HL-60 (cell line): ENCODE results near the gene SFXN4.

Experiments
- DNase-seq, 2 experiments: peaks; one replicate each; pipeline ENCODE4 v3.0.0-alpha.2; 2010 to 2020; ENCODE audit warnings: low read depth in 1 of 2, low spot score in 1 of 2
- H3K27ac ChIP-seq: fragments of 250-450 bp; sonication (Bioruptor Pico); replicated peaks from 2 replicates; pipeline ENCODE4 v1.5.1; 2020; ENCODE audit warnings: mild to moderate bottlenecking, moderate library complexity
- H3K27me3 ChIP-seq: fragments of 250-450 bp; sonication (Bioruptor Pico); 2 replicates; pipeline ENCODE4 v1.5.1; 2021; ENCODE audit warnings: mild to moderate bottlenecking, moderate library complexity; ENCODE audit not compliant: insufficient read depth, poor library complexity, severe bottlenecking
- H3K4me3 ChIP-seq: replicated peaks from 2 replicates; pipeline ENCODE4 v1.5.1; 2011; ENCODE audit warnings: mild to moderate bottlenecking, control low read depth, low read length; ENCODE audit not compliant: insufficient read depth
- GABPA ChIP-seq: IDR thresholded peaks from 2 replicates; pipeline ENCODE4 v1.6.1; 2012; ENCODE audit warnings: low read depth
- POLR2AphosphoS5 ChIP-seq: IDR thresholded peaks from 2 replicates; pipeline ENCODE4 v1.6.1; 2012; ENCODE audit warnings: low read depth
- SPI1 ChIP-seq: IDR thresholded peaks from 2 replicates; pipeline ENCODE4 v1.6.1; 2012; ENCODE audit warnings: low read depth, mild to moderate bottlenecking, borderline replicate concordance
- TF ChIP-seq, protein P1 (sequence below): IDR thresholded peaks from one replicate; pipeline ENCODE4 v1.5.1; 2011; ENCODE audit warnings: low read length, control low read depth, inconsistent platforms; ENCODE audit not compliant: insufficient read depth
- TF ChIP-seq, protein P2 (sequence below): IDR thresholded peaks from 2 replicates; pipeline ENCODE4 v1.6.1; 2012; ENCODE audit warnings: low read depth; ENCODE audit not compliant: insufficient replicate concordance

The SFXN4 gene

DNA sequence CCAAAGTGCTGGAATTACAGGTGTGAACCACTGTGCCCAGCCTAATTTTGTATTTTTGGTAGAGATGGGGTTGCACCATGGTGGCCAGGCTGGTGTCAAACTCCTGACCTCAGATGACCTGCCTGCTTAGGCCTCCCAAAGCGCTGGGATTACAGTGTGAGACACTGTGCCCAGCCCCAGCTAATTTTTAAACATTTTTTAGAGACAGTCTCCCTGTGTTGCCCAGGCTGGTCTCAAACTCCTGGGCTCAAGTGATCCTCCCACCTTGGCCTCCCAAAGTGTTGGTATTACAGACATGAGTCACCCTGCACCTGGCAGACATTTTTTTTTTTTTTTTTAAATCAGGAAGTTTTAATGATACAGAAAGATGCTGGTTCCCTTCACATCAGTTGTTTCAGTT is 46.1 kb downstream of the SFXN4 start:
- no peak for DNase-seq
- Histone ChIP-seq H3K27me3 (no peaks in the 10 kb centered on the region), H3K27ac (no peak overlapping the region), H3K4me3 (no peak overlapping the region)
- TF ChIP-seq, protein P1, sequence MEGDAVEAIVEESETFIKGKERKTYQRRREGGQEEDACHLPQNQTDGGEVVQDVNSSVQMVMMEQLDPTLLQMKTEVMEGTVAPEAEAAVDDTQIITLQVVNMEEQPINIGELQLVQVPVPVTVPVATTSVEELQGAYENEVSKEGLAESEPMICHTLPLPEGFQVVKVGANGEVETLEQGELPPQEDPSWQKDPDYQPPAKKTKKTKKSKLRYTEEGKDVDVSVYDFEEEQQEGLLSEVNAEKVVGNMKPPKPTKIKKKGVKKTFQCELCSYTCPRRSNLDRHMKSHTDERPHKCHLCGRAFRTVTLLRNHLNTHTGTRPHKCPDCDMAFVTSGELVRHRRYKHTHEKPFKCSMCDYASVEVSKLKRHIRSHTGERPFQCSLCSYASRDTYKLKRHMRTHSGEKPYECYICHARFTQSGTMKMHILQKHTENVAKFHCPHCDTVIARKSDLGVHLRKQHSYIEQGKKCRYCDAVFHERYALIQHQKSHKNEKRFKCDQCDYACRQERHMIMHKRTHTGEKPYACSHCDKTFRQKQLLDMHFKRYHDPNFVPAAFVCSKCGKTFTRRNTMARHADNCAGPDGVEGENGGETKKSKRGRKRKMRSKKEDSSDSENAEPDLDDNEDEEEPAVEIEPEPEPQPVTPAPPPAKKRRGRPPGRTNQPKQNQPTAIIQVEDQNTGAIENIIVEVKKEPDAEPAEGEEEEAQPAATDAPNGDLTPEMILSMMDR, result no peak
- TF ChIP-seq, protein P2, sequence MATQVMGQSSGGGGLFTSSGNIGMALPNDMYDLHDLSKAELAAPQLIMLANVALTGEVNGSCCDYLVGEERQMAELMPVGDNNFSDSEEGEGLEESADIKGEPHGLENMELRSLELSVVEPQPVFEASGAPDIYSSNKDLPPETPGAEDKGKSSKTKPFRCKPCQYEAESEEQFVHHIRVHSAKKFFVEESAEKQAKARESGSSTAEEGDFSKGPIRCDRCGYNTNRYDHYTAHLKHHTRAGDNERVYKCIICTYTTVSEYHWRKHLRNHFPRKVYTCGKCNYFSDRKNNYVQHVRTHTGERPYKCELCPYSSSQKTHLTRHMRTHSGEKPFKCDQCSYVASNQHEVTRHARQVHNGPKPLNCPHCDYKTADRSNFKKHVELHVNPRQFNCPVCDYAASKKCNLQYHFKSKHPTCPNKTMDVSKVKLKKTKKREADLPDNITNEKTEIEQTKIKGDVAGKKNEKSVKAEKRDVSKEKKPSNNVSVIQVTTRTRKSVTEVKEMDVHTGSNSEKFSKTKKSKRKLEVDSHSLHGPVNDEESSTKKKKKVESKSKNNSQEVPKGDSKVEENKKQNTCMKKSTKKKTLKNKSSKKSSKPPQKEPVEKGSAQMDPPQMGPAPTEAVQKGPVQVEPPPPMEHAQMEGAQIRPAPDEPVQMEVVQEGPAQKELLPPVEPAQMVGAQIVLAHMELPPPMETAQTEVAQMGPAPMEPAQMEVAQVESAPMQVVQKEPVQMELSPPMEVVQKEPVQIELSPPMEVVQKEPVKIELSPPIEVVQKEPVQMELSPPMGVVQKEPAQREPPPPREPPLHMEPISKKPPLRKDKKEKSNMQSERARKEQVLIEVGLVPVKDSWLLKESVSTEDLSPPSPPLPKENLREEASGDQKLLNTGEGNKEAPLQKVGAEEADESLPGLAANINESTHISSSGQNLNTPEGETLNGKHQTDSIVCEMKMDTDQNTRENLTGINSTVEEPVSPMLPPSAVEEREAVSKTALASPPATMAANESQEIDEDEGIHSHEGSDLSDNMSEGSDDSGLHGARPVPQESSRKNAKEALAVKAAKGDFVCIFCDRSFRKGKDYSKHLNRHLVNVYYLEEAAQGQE, result no peak
- TF ChIP-seq GABPA, result no peak
- no peak for TF ChIP-seq SPI1
- TF ChIP-seq POLR2AphosphoS5, result no peak

DNA sequence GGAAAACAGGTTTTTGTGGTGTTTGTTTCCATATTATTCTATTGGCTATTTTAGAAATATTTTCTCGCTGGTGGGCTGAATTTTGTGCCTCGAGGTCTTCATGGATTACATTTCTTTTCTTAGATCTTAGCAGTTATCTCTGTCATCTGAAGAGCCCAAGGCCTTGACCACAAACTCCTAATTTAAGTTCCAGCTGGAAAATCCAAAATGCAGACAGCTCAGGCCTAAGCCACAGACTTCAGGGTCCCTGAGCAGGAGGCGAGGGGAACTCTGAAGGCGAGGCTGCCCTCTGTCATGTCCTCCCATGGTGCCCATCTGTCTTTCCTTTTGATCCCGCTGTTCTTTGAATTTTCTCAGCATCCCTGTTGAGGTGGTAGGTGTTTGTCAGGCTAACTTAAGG is 47.3 kb downstream of the SFXN4 start:
- DNase-seq, result no peak
- Histone ChIP-seq H3K27me3 (no peaks in the 10 kb centered on the region), H3K4me3 (no peak overlapping the region), H3K27ac (no peak overlapping the region)
- TF ChIP-seq POLR2AphosphoS5 (no peak), GABPA (no peak), SPI1 (no peak)
- TF ChIP-seq, protein P2, result no peak
- TF ChIP-seq, protein P1, result no peak

DNA sequence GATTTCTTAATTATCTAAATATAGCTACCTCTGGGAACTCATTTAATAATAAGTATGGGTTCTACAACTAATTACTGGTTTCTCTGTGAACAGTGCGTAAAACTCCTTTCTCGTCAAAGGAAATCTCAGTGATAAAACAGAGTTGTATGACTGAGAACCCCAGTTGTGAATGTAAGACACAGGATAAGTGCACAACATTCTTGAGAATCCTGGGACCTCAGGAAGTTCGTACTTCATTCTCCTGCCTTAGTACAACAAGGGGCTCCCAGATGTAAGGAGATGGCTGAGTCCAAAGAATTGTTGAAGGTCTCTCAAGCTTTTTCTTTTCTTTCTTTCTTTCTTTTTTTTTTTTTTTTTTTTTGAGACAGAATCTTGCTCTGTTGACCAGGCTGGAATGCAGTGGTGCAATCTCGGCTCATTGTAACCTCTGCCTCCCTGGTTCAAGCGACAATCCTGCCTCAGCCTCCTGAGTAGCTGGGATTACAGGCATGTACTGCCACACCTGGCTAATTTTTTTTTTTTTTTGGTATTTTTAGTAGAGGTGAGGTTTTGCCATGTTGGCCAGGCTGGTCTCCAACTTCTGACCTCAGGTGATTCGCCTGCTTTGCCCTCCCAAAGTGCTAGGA is 49.1 kb downstream of the SFXN4 start:
- no peak for TF ChIP-seq POLR2AphosphoS5
- TF ChIP-seq, protein P2, result no peak
- no peak for TF ChIP-seq GABPA
- TF ChIP-seq, protein P1, result no peak
- TF ChIP-seq SPI1, result no peak
- Histone ChIP-seq H3K27me3 (no peaks in the 10 kb centered on the region), H3K27ac (no peak overlapping the region), H3K4me3 (no peak overlapping the region)
- DNase-seq, result no peak
